ENCODE data around the gene MAP3K3. TPM values are rescaled to one million over a fixed set of nuclear protein-coding genes. Genes with fewer than 3 reads are reported as not detected.

MAP3K3 gene
- total and polyA plus RNA-seq, 7 experiments from 2014 or later, result 29.4 to 105 (median 81.0) TPM

GRCh38 chr17:63600569-63601438, 21.4 kb upstream of the MAP3K3 start, which contains the start of gene TACO1:
TSS of gene TACO1 (plus strand) at chr17:63600895. CDS start at chr17:63601084, 189 bp downstream.
- Mint-ChIP-seq H3K4me1 (peaks cover 19 to 38% (median 25%) of the 10 kb centered on the region in 7 donors), H3K27ac (peak within 1 kb of the TSS; percentile 93 to 98 (median 97)), H3K36me3 (peaks cover 5 to 12% (median 6%) of the 10 kb centered on the region in 5 donors), H3K9me3 (peaks cover 0 to 2% (median 0%) of the 10 kb centered on the region in 11 donors), H3K27me3 (no peaks in the 10 kb centered on the region), H3K4me3 (peak within 1 kb of the TSS; percentile 92 to 97 (median 95))
- no peaks in the 10 kb centered on the region for H3K27me3 ChIP-seq (ENCODE audit: control insufficient read depth in 2 of 2, insufficient read depth in 2 of 2, low read length in 2 of 2)
- H3K4me1 ChIP-seq (ENCODE audit: control insufficient read depth in 2 of 2, insufficient read depth in 2 of 2, low read length in 2 of 2), result peaks cover 17 to 34% of the 10 kb centered on the region in 2 donors
- CTCF ChIA-PET, result interaction anchor here (0.6 to 0.8 kb wide), 2 partner anchors 11 to 150 kb away, joined by 3 read pairs; no protein-coding TSS in a partner anchor
- H3K4me3 ChIP-seq (ENCODE audit: low read length), result peak within 1 kb of the TSS; percentile 68
- POLR2A ChIA-PET, result interaction anchor here (0.6 to 3.5 kb wide), 16 partner anchors 10 to 635 kb away, joined by 3 to 15 read pairs (median 3); partner anchors contain the start of genes DCAF7, MAP3K3 and TANC2
- intact Hi-C loops (cut with micrococcal nuclease), result loop anchor here (1.0 to 10.0 kb wide), 6 partner anchors 11 to 244 kb away; partner anchors contain the start of genes DCAF7 (in 2 of the 2), MAP3K3 (in 2 of the 2), CYB561 (in 1 of the 2) and SMARCD2 (in 1 of the 2)
- H3K27ac ChIP-seq (ENCODE audit: low read depth, low read length), result peak within 1 kb of the TSS; percentile 86
- no peaks in the 10 kb centered on the region for H3K9me3 ChIP-seq (ENCODE audit: control insufficient read depth in 2 of 3, low read length in 3 of 3)
- peaks cover 0 to 19% (median 6%) of the 10 kb centered on the region in 3 experiments for H3K36me3 ChIP-seq (ENCODE audit: control insufficient read depth in 2 of 3, insufficient read depth in 3 of 3, low read length in 3 of 3)
- DNase-seq (peak; percentile 54 to 83 (median 71)), ATAC-seq (peak; percentile 96)

- intact Hi-C loops (cut with micrococcal nuclease), result loop anchor here in 1 of 2 donors (1.0 to 10.0 kb wide), 3 partner anchors 11 to 243 kb away; partner anchors contain the start of genes DCAF7 and SMARCD2
- Mint-ChIP-seq H3K36me3 (peaks cover 6 to 19% (median 10%) of the 10 kb centered on the region in 5 donors), H3K4me3 (peak overlapping the region; percentile 92 to 97 (median 95)), H3K9me3 (peaks cover 0 to 2% (median 0%) of the 10 kb centered on the region in 11 donors), H3K4me1 (peaks cover 19 to 40% (median 25%) of the 10 kb centered on the region in 7 donors), H3K27ac (peak overlapping the region; percentile 93 to 98 (median 97)), H3K27me3 (no peaks in the 10 kb centered on the region)
- Histone ChIP-seq H3K36me3 (ENCODE audit: control insufficient read depth in 2 of 3, insufficient read depth in 3 of 3, low read length in 3 of 3) (peaks cover 0 to 28% (median 9%) of the 10 kb centered on the region in 3 experiments), H3K27me3 (ENCODE audit: control insufficient read depth in 2 of 2, insufficient read depth in 2 of 2, low read length in 2 of 2) (no peaks in the 10 kb centered on the region), H3K4me1 (ENCODE audit: control insufficient read depth in 2 of 2, insufficient read depth in 2 of 2, low read length in 2 of 2) (peaks cover 17 to 32% of the 10 kb centered on the region in 2 donors), H3K9me3 (ENCODE audit: control insufficient read depth in 2 of 3, low read length in 3 of 3) (no peaks in the 10 kb centered on the region), H3K27ac (ENCODE audit: low read depth, low read length) (peak overlapping the region; percentile 86), H3K4me3 (ENCODE audit: low read length) (peak overlapping the region; percentile 68)
- POLR2A ChIA-PET, result interaction anchor here (0.6 to 3.5 kb wide), 14 partner anchors 10 to 1135 kb away, joined by 3 to 15 read pairs (median 3); partner anchors contain the start of genes DCAF7 and MAP3K3
- ATAC-seq, result no peak
- CTCF ChIA-PET, result interaction anchor here (0.6 to 1.7 kb wide), 2 partner anchors 10 to 490 kb away, joined by 4 to 13 read pairs; no protein-coding TSS in a partner anchor
- DNase-seq, result peak in 1 of 9 donors; percentile 19
Observed at GRCh38 chr17:63601439-63602371, 20.5 kb upstream of the MAP3K3 start.

- no peaks in the 10 kb centered on the region for H3K9me3 ChIP-seq (ENCODE audit: control insufficient read depth in 2 of 3, low read length in 3 of 3)
- peaks cover 0 to 42% (median 18%) of the 10 kb centered on the region in 3 experiments for H3K36me3 ChIP-seq (ENCODE audit: control insufficient read depth in 2 of 3, insufficient read depth in 3 of 3, low read length in 3 of 3)
- peak overlapping the region; percentile 66 to 98 (median 93) for H3K27ac Mint-ChIP-seq
- H3K27me3 Mint-ChIP-seq, result no peaks in the 10 kb centered on the region
- peak overlapping the region in 9 of 10 donors; percentile 34 to 74 (median 56) for H3K4me3 Mint-ChIP-seq
- H3K9me3 Mint-ChIP-seq, result no peaks in the 10 kb centered on the region
- ATAC-seq, result no peak
- no peak overlapping the region for H3K4me3 ChIP-seq (ENCODE audit: low read length)
- H3K27me3 ChIP-seq (ENCODE audit: control insufficient read depth in 2 of 2, insufficient read depth in 2 of 2, low read length in 2 of 2), result no peaks in the 10 kb centered on the region
- H3K4me1 ChIP-seq (ENCODE audit: control insufficient read depth in 2 of 2, insufficient read depth in 2 of 2, low read length in 2 of 2), result peaks cover 25 to 28% of the 10 kb centered on the region in 2 donors
- ChIA-PET CTCF (interaction anchor here (1.0 to 7.5 kb wide), 3 partner anchors 184 to 410 kb away, joined by 3 to 112 read pairs (median 3); partner anchors contain the start of gene ICAM2), POLR2A (interaction anchor here (0.6 to 2.8 kb wide), 2 partner anchors 12 to 145 kb away, joined by 3 to 23 read pairs; partner anchors contain the start of gene MAP3K3)
- peak overlapping the region; percentile 52 for H3K27ac ChIP-seq (ENCODE audit: low read depth, low read length)
- peak in 5 of 9 donors; percentile 32 to 71 (median 49) for DNase-seq
- intact Hi-C loops (cut with micrococcal nuclease), result loop anchor here (5.0 to 10.0 kb wide), 3 partner anchors 87 to 235 kb away; partner anchors contain the start of genes CYB561 (in 1 of the 2) and SMARCD2 (in 1 of the 2)
- H3K4me1 Mint-ChIP-seq, result peaks cover 27 to 32% (median 30%) of the 10 kb centered on the region in 7 donors
- H3K36me3 Mint-ChIP-seq, result peaks cover 11 to 41% (median 13%) of the 10 kb centered on the region in 5 donors
Observed at GRCh38 chr17:63609816-63610573, 12.2 kb upstream of the MAP3K3 start.

GRCh38 chr17:63610854-63611253, 11.4 kb upstream of the MAP3K3 start:
- ATAC-seq, result no peak
- peak overlapping the region; percentile 52 for H3K27ac ChIP-seq (ENCODE audit: low read depth, low read length)
- no peaks in the 10 kb centered on the region for H3K9me3 Mint-ChIP-seq
- H3K27ac Mint-ChIP-seq, result peak overlapping the region; percentile 85 to 98 (median 93)
- intact Hi-C loops (cut with micrococcal nuclease), result loop anchor here (5.0 kb wide), 2 partner anchors 86 to 164 kb away; partner anchors contain the start of gene CYB561 (in 1 of the 2)
- no peaks in the 10 kb centered on the region for H3K27me3 ChIP-seq (ENCODE audit: control insufficient read depth in 2 of 2, insufficient read depth in 2 of 2, low read length in 2 of 2)
- peak overlapping the region; percentile 15 for H3K4me3 ChIP-seq (ENCODE audit: low read length)
- peaks cover 0 to 33% (median 12%) of the 10 kb centered on the region in 3 experiments for H3K36me3 ChIP-seq (ENCODE audit: control insufficient read depth in 2 of 3, insufficient read depth in 3 of 3, low read length in 3 of 3)
- peak overlapping the region in 8 of 10 donors; percentile 14 to 74 (median 58) for H3K4me3 Mint-ChIP-seq
- DNase-seq, result no peak
- no peaks in the 10 kb centered on the region for H3K9me3 ChIP-seq (ENCODE audit: control insufficient read depth in 2 of 3, low read length in 3 of 3)
- peaks cover 25 to 30% (median 29%) of the 10 kb centered on the region in 7 donors for H3K4me1 Mint-ChIP-seq
- H3K27me3 Mint-ChIP-seq, result no peaks in the 10 kb centered on the region
- CTCF ChIA-PET, result interaction anchor here (1.0 to 7.5 kb wide), 7 partner anchors 11 to 410 kb away, joined by 3 to 112 read pairs (median 3); partner anchors contain the start of genes ICAM2 and MAP3K3
- H3K36me3 Mint-ChIP-seq, result peaks cover 6 to 35% (median 8%) of the 10 kb centered on the region in 5 donors
- POLR2A ChIA-PET, result interaction anchor here (0.6 to 2.8 kb wide), 6 partner anchors 8 to 186 kb away, joined by 3 to 23 read pairs (median 8); partner anchors contain the start of genes MAP3K3 and TACO1
- peaks cover 25 to 28% of the 10 kb centered on the region in 2 donors for H3K4me1 ChIP-seq (ENCODE audit: control insufficient read depth in 2 of 2, insufficient read depth in 2 of 2, low read length in 2 of 2)

- peaks cover 25 to 28% of the 10 kb centered on the region in 2 donors for H3K4me1 ChIP-seq (ENCODE audit: control insufficient read depth in 2 of 2, insufficient read depth in 2 of 2, low read length in 2 of 2)
- peak overlapping the region; percentile 52 for H3K27ac ChIP-seq (ENCODE audit: low read depth, low read length)
- no peaks in the 10 kb centered on the region for H3K9me3 ChIP-seq (ENCODE audit: control insufficient read depth in 2 of 3, low read length in 3 of 3)
- peak overlapping the region in 9 of 10 donors; percentile 10 to 74 (median 58) for H3K4me3 Mint-ChIP-seq
- H3K36me3 ChIP-seq (ENCODE audit: control insufficient read depth in 2 of 3, insufficient read depth in 3 of 3, low read length in 3 of 3), result peaks cover 0 to 28% (median 9%) of the 10 kb centered on the region in 3 experiments
- no peaks in the 10 kb centered on the region for H3K9me3 Mint-ChIP-seq
- H3K27me3 Mint-ChIP-seq, result no peaks in the 10 kb centered on the region
- intact Hi-C loops (cut with micrococcal nuclease), result loop anchor here (5.0 kb wide), 2 partner anchors 86 to 164 kb away; partner anchors contain the start of gene CYB561 (in 1 of the 2)
- H3K27me3 ChIP-seq (ENCODE audit: control insufficient read depth in 2 of 2, insufficient read depth in 2 of 2, low read length in 2 of 2), result no peaks in the 10 kb centered on the region
- ATAC-seq (peak; percentile 47), DNase-seq (peak in 5 of 9 donors; percentile 3 to 57 (median 25))
- POLR2A ChIA-PET, result interaction anchor here (1.0 to 2.8 kb wide), 9 partner anchors 8 to 194 kb away, joined by 3 to 23 read pairs (median 4); partner anchors contain the start of genes MAP3K3 and TACO1
- CTCF ChIA-PET, result interaction anchor here (0.6 to 7.5 kb wide), 16 partner anchors 9 to 224 kb away, joined by 3 to 112 read pairs (median 4); partner anchors contain the start of gene MAP3K3
- no peak overlapping the region for H3K4me3 ChIP-seq (ENCODE audit: low read length)
- H3K27ac Mint-ChIP-seq, result peak overlapping the region; percentile 85 to 98 (median 93)
- H3K4me1 Mint-ChIP-seq, result peaks cover 22 to 30% (median 29%) of the 10 kb centered on the region in 7 donors
- H3K36me3 Mint-ChIP-seq, result peaks cover 3 to 30% (median 5%) of the 10 kb centered on the region in 5 donors
Observed at GRCh38 chr17:63611354-63611753, 10.9 kb upstream of the MAP3K3 start.
